ENCODE data around the gene CD3G.
A peak's percentile ranks its signal among the peaks of the same experiment; 100 is the strongest.

The CD3G gene

GRCh38 chr11:118343981-118344515 is at the start of gene CD3G:
CD3G (plus strand) TSS chr11:118344344; CDS start chr11:118344424, 80 bp downstream.
- no peak within 1 kb of the TSS for H3K4me3 ChIP-seq (ENCODE audit: low read depth, low read length)
- no peak for DNase-seq (ENCODE audit: low read depth)
- no peak for TF ChIP-seq CTCF (IDR thresholded peaks at IDR 0.05; ENCODE audit: insufficient read depth, low read depth, low read length, missing control alignments)

DNA sequence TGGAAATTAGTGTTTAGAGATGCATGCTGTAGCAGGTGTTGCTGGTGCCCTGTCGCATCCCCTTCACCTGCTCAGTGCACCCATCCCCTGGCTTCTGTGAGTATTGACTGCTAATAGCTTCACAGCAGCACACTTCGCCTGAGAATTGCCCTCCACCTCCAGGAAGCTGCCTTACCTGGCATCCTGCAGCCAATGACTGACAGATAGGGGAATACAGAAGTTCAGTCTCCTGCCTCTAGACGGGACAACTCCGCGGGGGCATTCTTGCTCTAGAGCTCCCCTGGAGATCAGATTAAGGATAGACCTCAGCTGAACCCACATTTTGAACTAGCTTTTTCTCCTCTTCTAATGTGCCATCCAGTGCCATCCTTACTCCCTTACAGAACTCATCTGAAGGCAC is 48.9 kb upstream of the CD3G start:
- H3K4me3 ChIP-seq (ENCODE audit: low read depth, low read length): no peak overlapping the region
- DNase-seq (ENCODE audit: low read depth): no peak
- no peak for TF ChIP-seq CTCF (IDR thresholded peaks at IDR 0.05; ENCODE audit: insufficient read depth, low read depth, low read length, missing control alignments)

GRCh38 chr11:118295815-118296454 is 48.2 kb upstream of the CD3G start:
- TF ChIP-seq CTCF (IDR thresholded peaks at IDR 0.05; ENCODE audit: insufficient read depth, low read depth, low read length, missing control alignments): peak; percentile 43
- H3K4me3 ChIP-seq (ENCODE audit: low read depth, low read length): no peak overlapping the region
- DNase-seq (ENCODE audit: low read depth): peak; percentile 54

- DNase-seq (ENCODE audit: low read depth): no peak
- no peak overlapping the region for H3K4me3 ChIP-seq (ENCODE audit: low read depth, low read length)
- TF ChIP-seq CTCF (IDR thresholded peaks at IDR 0.05; ENCODE audit: insufficient read depth, low read depth, low read length, missing control alignments): no peak
These were observed 42.4 kb upstream of the CD3G start for GRCh38 chr11:118301600-118302195.

- TF ChIP-seq CTCF (IDR thresholded peaks at IDR 0.05; ENCODE audit: insufficient read depth, low read depth, low read length, missing control alignments): no peak
- no peak for DNase-seq (ENCODE audit: low read depth)
- H3K4me3 ChIP-seq (ENCODE audit: low read depth, low read length): no peak overlapping the region
These were observed 39.9 kb upstream of the CD3G start for GRCh38 chr11:118304227-118304567.

- TF ChIP-seq CTCF (IDR thresholded peaks at IDR 0.05; ENCODE audit: insufficient read depth, low read depth, low read length, missing control alignments): no peak
- DNase-seq (ENCODE audit: low read depth): peak; percentile 32
- H3K4me3 ChIP-seq (ENCODE audit: low read depth, low read length): no peak within 1 kb of the TSS
These were observed 39.4 kb upstream of the CD3G start, which contains the start of gene CD3E for GRCh38 chr11:118304568-118305248. CD3E (plus strand) TSS chr11:118304730; CDS start chr11:118304953, 223 bp downstream.

Measured in GM12865 (cell line).